SK-N-SH (cell line): ENCODE measurements around the gene XRCC3. TPM values are rescaled to one million over a fixed set of nuclear protein-coding genes. Genes with fewer than 3 reads are reported as not detected.

Experiments used
- CTCF ChIA-PET: fragments of 300-600, 350-600 bp; formaldehyde crosslinking; extraction: SDS; loops from one replicate; lab custom pipeline; 2021; lab: Yijun Ruan, JAX
- POLR2A ChIA-PET: fragments of 350-600 bp; sonication (Branson Sonifier 250); formaldehyde crosslinking; extraction: SDS; loops from one replicate; lab custom pipeline; 2020; ENCODE audit warnings: antibody characterized with exemption, inconsistent platforms; lab: Yijun Ruan, JAX
- DNase-seq: peaks from one replicate; pipeline ENCODE4 v3.0.0; 2012
- H2AFZ ChIP-seq: fragments of 200-600 bp; sonication (generic); 2 replicates; pipeline ENCODE4 v1.8.1; 2016; ENCODE audit warnings: antibody characterized with exemption, mild to moderate bottlenecking, low read depth
- H3F3A ChIP-seq: fragments of 200-600 bp; sonication (generic); replicated peaks from 2 replicates; pipeline ENCODE3; 2016; ENCODE audit warnings: antibody characterized with exemption, mild to moderate bottlenecking; ENCODE audit not compliant: insufficient read depth
- H3K27ac ChIP-seq, 2 experiments: fragments of 200-500 bp in 1 of 2; fragments of 200-600 bp in 1 of 2; sonication (Bioruptor generic) in 1 of 2; sonication (generic), shearing (Covaris generic) in 1 of 2; 2 replicates each; pipeline versions ENCODE4 v1.5.1 to v1.6.1; 2014 to 2016; ENCODE audit warnings: low read depth in 2 of 2, inconsistent platforms in 1 of 2, low read length in 1 of 2, mild to moderate bottlenecking in 1 of 2, mixed read lengths in 1 of 2
- H3K27me3 ChIP-seq: fragments of 200-600 bp; sonication (generic), shearing (Covaris generic); 2 replicates; pipeline ENCODE4 v1.6.1; 2016; ENCODE audit warnings: mixed run types; ENCODE audit not compliant: insufficient read depth
- H3K36me3 ChIP-seq, 2 experiments: fragments of 200-500 bp in 1 of 2; fragments of 200-600 bp in 1 of 2; sonication (Bioruptor generic) in 1 of 2; sonication (generic) in 1 of 2; replicated peaks in 1 of 2; 2 replicates each; pipeline versions ENCODE3 to v1.5.1; 2014 to 2016; ENCODE audit warnings: low read length in 1 of 2, mild to moderate bottlenecking in 1 of 2; ENCODE audit not compliant: insufficient read depth in 2 of 2, control insufficient read depth in 1 of 2
- H3K4me1 ChIP-seq, 2 experiments: fragments of 200-500 bp in 1 of 2; fragments of 200-600 bp in 1 of 2; sonication (Bioruptor generic) in 1 of 2; sonication (generic), shearing (Covaris generic) in 1 of 2; 2 replicates each; pipeline versions ENCODE4 v1.5.1 to v1.6.1; 2014 to 2016; ENCODE audit warnings: low read depth in 1 of 2, low read length in 1 of 2, mixed run types in 1 of 2; ENCODE audit not compliant: insufficient read depth in 2 of 2, control insufficient read depth in 1 of 2
- H3K4me2 ChIP-seq: fragments of 200-600 bp; sonication (generic), shearing (Covaris generic); 2 replicates; pipeline ENCODE4 v1.6.1; 2017; ENCODE audit warnings: mixed run types
- H3K4me3 ChIP-seq, 2 experiments: fragments of 200-500 bp in 1 of 2; fragments of 200-600 bp in 1 of 2; sonication (Bioruptor generic) in 1 of 2; sonication (generic), shearing (Covaris generic) in 1 of 2; 2 replicates each; pipeline versions ENCODE4 v1.5.1 to v1.8.1; 2014 to 2016; ENCODE audit warnings: low read depth in 2 of 2, inconsistent platforms in 1 of 2, low read length in 1 of 2, mild to moderate bottlenecking in 1 of 2, mixed read lengths in 1 of 2, moderate library complexity in 1 of 2
- H3K79me2 ChIP-seq: fragments of 200-600 bp; sonication (generic); 2 replicates; pipeline ENCODE4 v1.8.1; 2017; ENCODE audit warnings: mild to moderate bottlenecking; ENCODE audit not compliant: insufficient read depth
- H3K9ac ChIP-seq: fragments of 200-600 bp; sonication (generic); 2 replicates; pipeline ENCODE4 v1.6.1; 2017; ENCODE audit warnings: mixed run types
- H3K9me2 ChIP-seq: fragments of 200-600 bp; sonication (generic); 2 replicates; pipeline ENCODE4 v1.6.1; 2017; ENCODE audit warnings: mixed run types
- H3K9me3 ChIP-seq: fragments of 200-600 bp; sonication (generic); 2 replicates; pipeline ENCODE4 v1.6.1; 2017; ENCODE audit warnings: mixed run types, mild to moderate bottlenecking, moderate library complexity
- H4K20me1 ChIP-seq: fragments of 200-600 bp; sonication (generic); 2 replicates; pipeline ENCODE4 v1.6.1; 2017; ENCODE audit warnings: mild to moderate bottlenecking, mixed run types; ENCODE audit not compliant: insufficient read depth
- CTCF ChIP-seq: fragments of 200-600 bp; sonication (generic); IDR thresholded peaks from 2 replicates; pipeline ENCODE4 v1.6.1; 2017; ENCODE audit warnings: antibody characterized with exemption, mild to moderate bottlenecking, moderate library complexity
- ELF1 ChIP-seq: IDR thresholded peaks from 2 replicates; pipeline ENCODE4 v1.4.0; 2012
- EZH2phosphoT487 ChIP-seq: fragments of 200-600 bp; sonication (generic); IDR thresholded peaks from 2 replicates; pipeline ENCODE4 v1.6.1; 2017; ENCODE audit warnings: low read depth, mixed run types, mild to moderate bottlenecking, antibody characterized with exemption, moderate library complexity, borderline replicate concordance
- FOXM1 ChIP-seq: IDR thresholded peaks from 2 replicates; pipeline ENCODE4 v1.4.0; 2012; ENCODE audit warnings: low read depth, mild to moderate bottlenecking
- GABPA ChIP-seq: IDR thresholded peaks from 2 replicates; pipeline ENCODE4 v1.4.0; 2012; ENCODE audit warnings: low read depth, mild to moderate bottlenecking
- IRF3 ChIP-seq: fragments of 150-350 bp; IDR thresholded peaks from 2 replicates; pipeline ENCODE4 v1.6.1; 2016; ENCODE audit warnings: mild to moderate bottlenecking, low read depth, low read length
- JUND ChIP-seq: IDR thresholded peaks from 2 replicates; pipeline ENCODE4 v1.4.0; 2012
- PBX3 ChIP-seq: IDR thresholded peaks from 2 replicates; pipeline ENCODE4; 2012
- RFX5 ChIP-seq: IDR thresholded peaks from 2 replicates; pipeline ENCODE4 v1.6.1; 2012; ENCODE audit warnings: mild to moderate bottlenecking, improper control_type of control experiment, low read length
- RXRA ChIP-seq: IDR thresholded peaks from 2 replicates; pipeline ENCODE4 v1.4.0; 2012; ENCODE audit warnings: low read depth, mild to moderate bottlenecking, borderline replicate concordance
- SIN3A ChIP-seq: IDR thresholded peaks from 2 replicates; pipeline ENCODE4 v1.6.1; 2012; ENCODE audit warnings: low read depth, mild to moderate bottlenecking, low read length, moderate library complexity, borderline replicate concordance
- SMC3 ChIP-seq: IDR thresholded peaks from 2 replicates; pipeline ENCODE4 v1.6.1; 2012; ENCODE audit warnings: low read depth, low read length, improper control_type of control experiment
- TCF12 ChIP-seq: IDR thresholded peaks from 2 replicates; pipeline ENCODE4 v1.4.0; 2012
- USF2 ChIP-seq: fragments of 150-350 bp; IDR thresholded peaks from 2 replicates; pipeline ENCODE4 v1.6.1; 2017; ENCODE audit warnings: antibody characterized with exemption, low read length, low read depth, borderline replicate concordance
- YY1 ChIP-seq: IDR thresholded peaks from 2 replicates; pipeline ENCODE4 v1.4.0; 2012; ENCODE audit warnings: low read depth, mild to moderate bottlenecking
- WGBS: methylation state at CpG from one replicate; pipeline ENCODE4 v1.1.6; 2017; ENCODE audit warnings: low lambda C conversion rate; 5-methylcytosine and 5-hydroxymethylcytosine counted together
- polyA plus RNA-seq, 3 experiments: library from polyadenylated mRNA; depleted of rRNA; stranded (reverse); fragments of >200 nt; gene quantifications; 2 replicates each; pipeline ENCODE4 v1.2.3, GENCODE V29; 2012

XRCC3 gene
- polyA plus RNA-seq, 1 of the 3 experiments (the other 2 are of a cell fraction) = 11.7 TPM

GRCh38 chr14:103687712-103688111 is 27.5 kb downstream of the XRCC3 start:
- Histone ChIP-seq H3F3A (peaks cover 20% of the 10 kb centered on the region), H2AFZ (no peak overlapping the region), H3K9me3 (no peaks in the 10 kb centered on the region), H4K20me1 (0 out of 2 replicates have a peak, but pooled peaks cover 7% of the 10 kb centered on the region), H3K27me3 (no peaks in the 10 kb centered on the region), H3K4me2 (no peak overlapping the region), H3K4me1 (peaks cover 0 to under 1% of the 10 kb centered on the region in 2 experiments; a peak in 1 of 4 replicates), H3K9ac (no peak overlapping the region), H3K36me3 (peaks cover 67 to 68% of the 10 kb centered on the region in 2 experiments), H3K4me3 (no peak overlapping the region), H3K79me2 (peaks cover 70% of the 10 kb centered on the region; the same call in 1 of the 2 replicates), H3K27ac (no peak overlapping the region), H3K9me2 (no peaks in the 10 kb centered on the region)
- DNase-seq = no peak
- CTCF ChIA-PET = interaction anchor here (2.2 kb wide), 1 partner anchor 8 kb away, joined by 6 read pairs; no protein-coding TSS in a partner anchor
- TF ChIP-seq FOXM1 = no peak
- no peak for TF ChIP-seq SIN3A
- TF ChIP-seq EZH2phosphoT487 = no peak
- TF ChIP-seq GABPA = no peak
- no peak for TF ChIP-seq RFX5
- no peak for TF ChIP-seq TCF12
- TF ChIP-seq CTCF = no peak
- no peak for TF ChIP-seq SMC3
- no peak for TF ChIP-seq ELF1
- no peak for TF ChIP-seq PBX3
- TF ChIP-seq YY1 = no peak
- TF ChIP-seq IRF3 = no peak
- no peak for TF ChIP-seq USF2
- TF ChIP-seq RXRA = no peak
- no peak for TF ChIP-seq JUND
- 98% methylated on average over 4 of the region's 4 CpGs for WGBS
- POLR2A ChIA-PET = no interaction called here
